K562 (cell line): Measurements from ENCODE around the gene ZNF775. TPM values are rescaled to one million over a fixed set of nuclear protein-coding genes. Genes with fewer than 3 reads are reported as not detected.

Experiments used
- ATAC-seq: fragments of 200-7000 bp; cut with Tn5 transposase; 3 replicates; pipeline ENCODE4 v1.9.1; 2020; ENCODE audit warnings: moderate library complexity
- BruUV-seq: library from RNA; stranded (reverse); fragments of 400-500 nt; replicated peaks from 2 replicates; lab custom pipeline; 2021; lab: Mats Ljungman, UMichigan
- CTCF ChIA-PET: fragments of 300-600 bp; formaldehyde crosslinking; extraction: SDS; loops from one replicate; lab custom pipeline; 2021; ENCODE audit warnings: low intra/inter-chr PET ratio; lab: Yijun Ruan, JAX
- POLR2A ChIA-PET: fragments of 300-600, 350-650 bp; sonication (Branson Sonifier 250); formaldehyde crosslinking; extraction: SDS; loops from one replicate; lab custom pipeline; 2021; ENCODE audit warnings: antibody characterized with exemption, inconsistent platforms; lab: Yijun Ruan, JAX
- DNase-seq, 4 experiments: peaks; one replicate each; pipeline versions ENCODE4 v3.0.0 to v3.0.0-alpha.2; 2011 to 2018; ENCODE audit warnings: low spot score in 3 of 4, mixed read lengths in 3 of 4; ENCODE audit errors: extremely low read depth in 1 of 4
- FAIRE-seq: peaks from 2 replicates; lab custom pipeline; 2011; peaks lifted over from hg19 to GRCh38; lab: Jason Lieb, UNC
- H2AFZ ChIP-seq: 2 replicates; pipeline ENCODE4 v1.6.0; 2011; ENCODE audit warnings: low read depth, low read length, control low read depth, inconsistent platforms
- H3K27ac ChIP-seq: fragments of 200-600 bp; 3 replicates; pipeline ENCODE4 v1.8.0; 2011; ENCODE audit warnings: low read depth, mild to moderate bottlenecking, control low read depth, inconsistent platforms, low read length, moderate library complexity, mixed read lengths; ENCODE audit errors: extremely low read depth
- H3K27me3 ChIP-seq, 2 experiments: fragments of 300-600 bp in 1 of 2; 2 replicates in 1 of 2; 3 replicates in 1 of 2; pipeline versions ENCODE4 v1.6.0 to v1.8.0; 2011; ENCODE audit warnings: inconsistent platforms in 2 of 2, low read length in 2 of 2, mild to moderate bottlenecking in 1 of 2, mixed read lengths in 1 of 2, moderate library complexity in 1 of 2; ENCODE audit not compliant: control insufficient read depth in 2 of 2, insufficient read depth in 2 of 2
- H3K36me3 ChIP-seq: fragments of 300-600 bp; 3 replicates; pipeline ENCODE4 v1.8.0; 2011; ENCODE audit warnings: mild to moderate bottlenecking, low read length, inconsistent platforms; ENCODE audit not compliant: control insufficient read depth, insufficient read depth
- H3K4me1 ChIP-seq, 2 experiments: fragments of 200-600 bp in 1 of 2; replicated peaks in 1 of 2; 2 replicates in 1 of 2; 3 replicates in 1 of 2; pipeline versions ENCODE4 v1.5.1 to v1.8.0; 2011; ENCODE audit warnings: inconsistent platforms in 2 of 2, low read length in 2 of 2, mild to moderate bottlenecking in 1 of 2, mixed read lengths in 1 of 2, moderate library complexity in 1 of 2; ENCODE audit not compliant: control insufficient read depth in 2 of 2, insufficient read depth in 2 of 2
- H3K4me2 ChIP-seq: 2 replicates; pipeline ENCODE4 v1.6.1; 2011; ENCODE audit warnings: low read length, control low read depth, inconsistent platforms, mixed read lengths; ENCODE audit not compliant: insufficient read depth
- H3K4me3 ChIP-seq: fragments of 200-600 bp; sonication (generic), shearing (Covaris generic); 2 replicates; pipeline ENCODE4 v1.5.1; 2016; ENCODE audit warnings: control low read depth, inconsistent platforms
- H3K79me2 ChIP-seq: fragments of 200-600 bp; 3 replicates; pipeline ENCODE4 v1.8.0; 2011; ENCODE audit warnings: low read length, inconsistent platforms; ENCODE audit not compliant: control insufficient read depth, insufficient read depth
- H3K9ac ChIP-seq, 2 experiments: 2 replicates each; pipeline versions ENCODE4 v1.6.0 to v1.6.1; 2011; ENCODE audit warnings: low read depth in 2 of 2, low read length in 2 of 2, control low read depth in 1 of 2, inconsistent platforms in 1 of 2, mild to moderate bottlenecking in 1 of 2, mixed read lengths in 1 of 2; ENCODE audit not compliant: insufficient read depth in 1 of 2
- H3K9me1 ChIP-seq: one replicate; pipeline ENCODE4 v1.6.0; 2011; ENCODE audit warnings: inconsistent platforms, mild to moderate bottlenecking, low read length, moderate library complexity; ENCODE audit not compliant: control insufficient read depth, insufficient read depth
- H3K9me3 ChIP-seq: replicated peaks from 2 replicates; pipeline ENCODE4 v1.5.1; 2011; ENCODE audit warnings: low read depth, low read length, inconsistent platforms; ENCODE audit not compliant: control insufficient read depth, insufficient read depth
- H4K20me1 ChIP-seq: replicated peaks from 2 replicates; pipeline ENCODE4 v1.6.1; 2011; ENCODE audit warnings: low read length, inconsistent platforms, mixed read lengths; ENCODE audit not compliant: control insufficient read depth, insufficient read depth
- CHD1 ChIP-seq: fragments of 200-600 bp; sonication (generic); IDR thresholded peaks from one replicate; pipeline ENCODE4 v1.6.1; 2012; ENCODE audit warnings: mild to moderate bottlenecking, moderate library complexity, low read length, inconsistent platforms
- EWSR1 ChIP-seq: fragments of 450-650 bp; IDR thresholded peaks from 2 replicates; pipeline ENCODE4 v1.6.1; 2018; ENCODE audit warnings: borderline replicate concordance, mild to moderate bottlenecking, low read depth, moderate library complexity; ENCODE audit not compliant: partially characterized antibody
- GABPA ChIP-seq: fragments of 200-800 bp; sonication (Bioruptor generic); conservative IDR thresholded peaks from 2 replicates; pipeline ENCODE4 v1.6.1; 2016; ENCODE audit warnings: low read depth, missing genetic modification characterization, missing compliant biosample characterization
- HNRNPLL ChIP-seq: fragments of 200-400 bp; formaldehyde crosslinking; IDR thresholded peaks from 2 replicates; pipeline ENCODE4 v1.6.1; 2017; ENCODE audit warnings: low read length, low read depth, mild to moderate bottlenecking; ENCODE audit not compliant: poor library complexity, severe bottlenecking
- JUND ChIP-seq, 2 experiments: IDR thresholded peaks; 2 replicates in 1 of 2; 3 replicates in 1 of 2; pipeline ENCODE4 v1.6.1; 2011; ENCODE audit warnings: borderline replicate concordance in 2 of 2, low read depth in 2 of 2, low read length in 2 of 2, improper control_type of control experiment in 1 of 2, missing biosample characterization in 1 of 2, missing genetic modification characterization in 1 of 2, missing genetic modification reagents in 1 of 2
- MAFK ChIP-seq: IDR thresholded peaks from 2 replicates; pipeline ENCODE4 v1.6.1; 2011; ENCODE audit warnings: low read length, improper control_type of control experiment
- NFRKB ChIP-seq: fragments of 450-650 bp; IDR thresholded peaks from 2 replicates; pipeline ENCODE4 v1.6.1; 2016; ENCODE audit warnings: low read depth
- PHB2 ChIP-seq: fragments of 450-650 bp; IDR thresholded peaks from 2 replicates; pipeline ENCODE4 v1.6.1; 2017; ENCODE audit warnings: low read depth
- POLR3G ChIP-seq: IDR thresholded peaks from 2 replicates; pipeline ENCODE4 v1.6.1; 2011; ENCODE audit not compliant: insufficient read length, insufficient replicate concordance; ENCODE audit errors: extremely low read depth
- TBP ChIP-seq: optimal IDR thresholded peaks from 2 replicates; pipeline ENCODE3; 2011; ENCODE audit warnings: low read depth, low read length, improper control_type of control experiment
- TOE1 ChIP-seq, 2 experiments: fragments of 450-650 bp in 1 of 2; sonication (generic) in 1 of 2; formaldehyde crosslinking in 1 of 2; IDR thresholded peaks; 2 replicates each; pipeline versions ENCODE4 v1.7.1 to v1.8.0; 2016 to 2022; ENCODE audit warnings: borderline replicate concordance in 2 of 2, mild to moderate bottlenecking in 2 of 2, antibody characterized with exemption in 1 of 2, inconsistent platforms in 1 of 2, low read depth in 1 of 2, missing genetic modification reagents in 1 of 2, moderate library complexity in 1 of 2
- UBTF ChIP-seq, 2 experiments: IDR thresholded peaks; 2 replicates each; pipeline ENCODE4 v1.6.1; 2012; ENCODE audit warnings: improper control_type of control experiment in 2 of 2, low read depth in 2 of 2, low read length in 2 of 2, borderline replicate concordance in 1 of 2
- ZNF133 ChIP-seq: fragments of 250-450 bp; sonication (Bioruptor Pico); IDR thresholded peaks from 2 replicates; pipeline ENCODE4 v1.4.0; 2020; ENCODE audit warnings: mild to moderate bottlenecking
- whole genome bisulfite sequencing: fragments of 100-300 bp; shearing (Covaris generic); methylation state at CpG from one replicate; pipeline ENCODE4 v1.1.6; 2016; ENCODE audit warnings: low coverage, mixed read lengths; ENCODE audit not compliant: insufficient coverage; ENCODE audit errors: missing lambda C conversion rate; 5-methylcytosine and 5-hydroxymethylcytosine counted together
- in situ Hi-C: fragments of 300-500 bp; cut with MboI; formaldehyde crosslinking; loops from 4 replicates; pipeline ENCODE4 v1.15.0; 2018; ENCODE audit warnings: inconsistent platforms, mixed read lengths
- intact Hi-C: fragments of 100-400 bp; cut with micrococcal nuclease; formaldehyde crosslinking; loops from 2 replicates; pipeline ENCODE4 v1.14.2; 2022
- polyA plus RNA-seq, 8 experiments: library from polyadenylated mRNA; depleted of rRNA in 4 of 8; stranded (reverse) in 5 of 8; unstranded in 3 of 8; fragments of >200 nt; fragmentation: Nextera tagmentation in 2 of 8; fragmentation: Illumina TruSeq in 1 of 8; extraction: Ambion mirVana in 2 of 8; extraction: Trizol in 1 of 8; gene quantifications; 2 replicates each; pipeline versions ENCODE4 v1.2.1 to v1.2.3, GENCODE V29; 2011 to 2014; ENCODE audit warnings: inconsistent platforms in 1 of 8, missing spikeins in 1 of 8
- total RNA-seq, 7 experiments: library from RNA; depleted of rRNA in 6 of 7; stranded (reverse); fragments of >200 nt in 6 of 7; fragmentation: Illumina TruSeq in 2 of 7; extraction: Trizol in 2 of 7; gene quantifications; 2 replicates each; pipeline versions ENCODE4 v1.2.1 to v1.2.3, GENCODE V29; 2011 to 2021; ENCODE audit warnings: low replicate concordance in 1 of 7
- TF ChIP-seq, protein P1 (sequence below): fragments of 250-450 bp; sonication (Bioruptor Pico); IDR thresholded peaks from 2 replicates; pipeline ENCODE4 v1.5.0; 2022; ENCODE audit warnings: mild to moderate bottlenecking
- TF ChIP-seq, protein P2 (sequence below): fragments of 250-450 bp; sonication (Bioruptor Pico); IDR thresholded peaks from 2 replicates; pipeline ENCODE4 v1.5.0; 2021

The ZNF775 gene
- total and polyA plus RNA-seq, 9 of the 15 experiments (the other 6 are each of a cell fraction or from before 2014, with no cell fraction given), result 0.04 to 18.7 (median 4.9) TPM

- POLR2A ChIA-PET, result no interaction called here
- BruUV-seq, result no TSS peak
- Histone ChIP-seq H3K27me3 (no peaks in the 10 kb centered on the region), H3K9ac (peak overlapping the region in 1 of 2 experiments; percentile 70; a peak in 1 of 4 replicates), H3K4me3 (no peak overlapping the region), H3K36me3 (peaks cover 35% of the 10 kb centered on the region), H3K9me1 (peaks cover 10% of the 10 kb centered on the region), H2AFZ (no peak overlapping the region), H3K4me1 (peaks cover 42 to 49% of the 10 kb centered on the region in 2 experiments), H3K9me3 (no peaks in the 10 kb centered on the region), H3K4me2 (no peak overlapping the region), H3K79me2 (peaks cover 3% of the 10 kb centered on the region; the same call in 2 of the 3 replicates), H3K27ac (no peak overlapping the region; the same call in 2 of the 3 replicates), H4K20me1 (no peaks in the 10 kb centered on the region)
- CTCF ChIA-PET, result no interaction called here
- WGBS, result 78% methylated on average over 2 of the region's 2 CpGs
- DNase-seq (no peak), FAIRE-seq (no peak), ATAC-seq (no peak)
- in situ Hi-C loops (no loop called here), intact Hi-C loops (no loop called here)
- TF ChIP-seq POLR3G (no peak), PHB2 (no peak), TBP (no peak), MAFK (no peak), HNRNPLL (no peak), JUND (IDR thresholded peaks at IDR 0.05; ENCODE audit: borderline replicate concordance, low read depth, low read length) (no peak), JUND (tag; IDR thresholded peaks at IDR 0.05; ENCODE audit: borderline replicate concordance, low read depth, low read length) (no peak), NFRKB (no peak), TOE1 (IDR thresholded peaks at IDR 0.05; ENCODE audit: borderline replicate concordance) (no peak), TOE1 (CRISPR knock-in tag; IDR thresholded peaks at IDR 0.05; ENCODE audit: borderline replicate concordance, low read depth) (no peak), CHD1 (no peak), GABPA (tag) (no peak), EWSR1 (no peak), ZNF133 (no peak), UBTF (IDR thresholded peaks at IDR 0.05; ENCODE audit: borderline replicate concordance in 1 of 2, low read depth in 2 of 2, low read length in 2 of 2) (no peak)
- TF ChIP-seq, protein P1, sequence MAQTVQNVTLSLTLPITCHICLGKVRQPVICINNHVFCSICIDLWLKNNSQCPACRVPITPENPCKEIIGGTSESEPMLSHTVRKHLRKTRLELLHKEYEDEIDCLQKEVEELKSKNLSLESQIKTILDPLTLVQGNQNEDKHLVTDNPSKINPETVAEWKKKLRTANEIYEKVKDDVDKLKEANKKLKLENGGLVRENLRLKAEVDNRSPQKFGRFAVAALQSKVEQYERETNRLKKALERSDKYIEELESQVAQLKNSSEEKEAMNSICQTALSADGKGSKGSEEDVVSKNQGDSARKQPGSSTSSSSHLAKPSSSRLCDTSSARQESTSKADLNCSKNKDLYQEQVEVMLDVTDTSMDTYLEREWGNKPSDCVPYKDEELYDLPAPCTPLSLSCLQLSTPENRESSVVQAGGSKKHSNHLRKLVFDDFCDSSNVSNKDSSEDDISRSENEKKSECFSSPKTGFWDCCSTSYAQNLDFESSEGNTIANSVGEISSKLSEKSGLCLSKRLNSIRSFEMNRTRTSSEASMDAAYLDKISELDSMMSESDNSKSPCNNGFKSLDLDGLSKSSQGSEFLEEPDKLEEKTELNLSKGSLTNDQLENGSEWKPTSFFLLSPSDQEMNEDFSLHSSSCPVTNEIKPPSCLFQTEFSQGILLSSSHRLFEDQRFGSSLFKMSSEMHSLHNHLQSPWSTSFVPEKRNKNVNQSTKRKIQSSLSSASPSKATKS (CRISPR knock-in tag), result no peak
- TF ChIP-seq, protein P2, sequence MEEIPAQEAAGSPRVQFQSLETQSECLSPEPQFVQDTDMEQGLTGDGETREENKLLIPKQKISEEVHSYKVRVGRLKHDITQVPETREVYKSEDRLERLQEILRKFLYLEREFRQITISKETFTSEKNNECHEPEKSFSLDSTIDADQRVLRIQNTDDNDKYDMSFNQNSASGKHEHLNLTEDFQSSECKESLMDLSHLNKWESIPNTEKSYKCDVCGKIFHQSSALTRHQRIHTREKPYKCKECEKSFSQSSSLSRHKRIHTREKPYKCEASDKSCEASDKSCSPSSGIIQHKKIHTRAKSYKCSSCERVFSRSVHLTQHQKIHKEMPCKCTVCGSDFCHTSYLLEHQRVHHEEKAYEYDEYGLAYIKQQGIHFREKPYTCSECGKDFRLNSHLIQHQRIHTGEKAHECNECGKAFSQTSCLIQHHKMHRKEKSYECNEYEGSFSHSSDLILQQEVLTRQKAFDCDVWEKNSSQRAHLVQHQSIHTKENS (CRISPR knock-in tag), result no peak
Observed at GRCh38 chr7:150398965-150399320, 19.8 kb downstream of the ZNF775 start.
